NCI-H1092 treated with DMSO at 0.1 percent for 48 hours (cell line): ENCODE data around the gene ABHD10.

Experiments
- DNase-seq: peaks from one replicate; lab custom pipeline; 2025; lab: John Stamatoyannopoulos, UW

The ABHD10 gene

GRCh38 chr3:111978583-111979433 is at the start of gene ABHD10:
Gene ABHD10 (plus strand): TSS chr3:111979026. CDS start chr3:111979062, 36 bp downstream.
- DNase-seq: peak; percentile 95

DNA sequence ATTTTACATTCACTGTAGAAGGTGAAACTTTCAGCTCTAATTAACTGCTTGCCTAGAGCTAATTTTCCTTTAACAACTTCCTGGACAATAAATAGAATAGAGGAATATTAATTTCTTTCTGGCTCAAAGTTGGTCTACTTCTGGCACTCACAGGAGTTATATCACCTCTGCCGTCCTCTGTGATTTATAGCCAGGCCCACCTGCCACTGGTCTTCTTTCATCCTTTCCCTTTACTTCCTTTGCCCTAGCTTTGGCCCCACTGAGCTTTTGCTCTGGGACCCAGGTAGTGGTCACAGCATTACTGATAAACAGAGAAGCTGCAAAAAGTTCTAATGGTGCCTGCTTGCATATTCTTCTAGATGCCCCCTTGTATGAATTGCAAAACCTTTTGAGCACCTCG is 49.3 kb upstream of the ABHD10 start:
- no peak for DNase-seq

DNA sequence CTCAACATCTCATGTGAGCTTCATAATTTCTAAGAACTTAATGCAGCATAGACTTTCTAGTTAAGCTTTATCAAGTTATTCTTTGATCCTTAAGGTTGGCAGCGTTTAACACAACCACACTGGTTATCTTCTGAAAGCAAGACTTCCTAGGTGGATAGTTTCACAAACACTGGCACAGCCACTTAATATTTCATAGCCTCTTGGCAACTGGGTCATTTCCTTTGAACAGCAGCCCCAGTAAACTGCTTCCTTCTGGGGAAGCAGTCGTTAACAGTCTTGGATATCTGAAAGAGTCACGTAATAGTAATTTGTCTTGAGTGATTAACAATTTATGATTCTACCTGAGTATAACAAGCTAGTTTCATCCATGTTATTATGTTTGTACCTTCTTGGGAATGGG is 45.9 kb upstream of the ABHD10 start:
- DNase-seq: no peak

DNA sequence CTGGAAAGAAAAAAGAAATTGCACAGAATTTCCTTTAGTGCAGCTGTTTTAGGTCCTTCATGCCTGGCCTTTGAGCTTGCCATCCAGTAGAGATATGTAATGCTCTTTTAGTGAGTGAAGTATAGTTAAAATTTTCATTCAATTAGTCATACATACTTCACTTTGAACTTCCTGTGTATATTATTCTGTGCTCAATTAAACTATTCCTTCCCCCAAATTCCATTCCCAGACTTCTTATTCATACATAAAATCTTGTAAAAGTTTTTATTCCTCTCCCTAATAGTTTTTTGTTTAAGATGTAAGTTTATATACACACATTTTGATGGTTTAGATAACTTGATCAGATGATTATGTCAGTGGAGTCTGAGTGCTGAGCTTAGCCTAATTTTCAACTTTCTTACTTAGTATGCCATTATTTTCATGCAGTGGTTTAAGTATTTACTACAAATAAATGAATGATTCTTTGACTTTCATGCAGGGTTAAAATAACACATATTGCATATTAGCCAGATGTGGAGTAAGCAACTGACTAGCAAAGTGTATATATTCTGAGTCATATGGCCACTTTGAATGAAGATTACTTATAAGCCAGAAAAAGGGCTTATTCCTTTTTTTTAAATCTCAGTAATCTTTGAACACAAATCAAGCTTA is 42.5 kb upstream of the ABHD10 start:
- DNase-seq: no peak

DNA sequence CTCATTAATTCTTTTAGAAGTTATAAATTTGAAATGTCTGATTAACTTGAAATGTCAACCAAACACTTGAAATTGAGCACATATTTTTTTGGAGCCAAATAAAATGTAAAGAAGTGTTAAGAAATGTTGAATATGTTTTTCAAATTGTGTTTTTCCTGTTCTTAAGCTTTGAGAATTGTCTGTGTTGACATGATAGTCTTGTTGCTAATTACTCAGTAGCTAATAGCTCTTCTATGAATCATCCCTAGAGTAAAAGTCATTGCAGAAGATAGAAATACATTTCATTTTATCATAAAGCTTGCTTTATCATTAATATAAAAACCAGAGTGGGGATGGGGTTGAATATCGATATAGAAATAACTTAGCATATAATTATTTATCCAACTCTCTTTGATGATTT is 41.9 kb upstream of the ABHD10 start:
- no peak for DNase-seq

DNA sequence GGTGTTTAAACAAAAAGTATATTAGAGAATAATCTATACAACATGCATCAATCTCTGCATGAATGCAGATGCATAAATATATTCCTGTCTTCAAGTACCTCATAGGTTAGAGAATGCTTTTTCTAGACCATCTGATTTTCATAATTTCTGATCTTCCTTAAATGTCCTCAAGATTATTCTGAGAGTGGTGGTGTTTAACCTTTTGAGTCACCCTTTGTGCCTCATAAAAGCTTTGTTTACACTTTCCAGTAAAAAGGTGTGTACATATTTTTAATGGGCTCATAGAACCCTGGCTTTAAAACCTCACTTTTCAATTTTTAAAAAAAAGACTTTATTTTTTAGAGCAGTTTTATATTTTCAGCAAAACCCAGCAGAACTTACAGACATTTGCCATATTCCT is 41.0 kb upstream of the ABHD10 start:
- no peak for DNase-seq

- no peak for DNase-seq
Observed at GRCh38 chr3:111939873-111940272, 39.0 kb upstream of the ABHD10 start.

DNA sequence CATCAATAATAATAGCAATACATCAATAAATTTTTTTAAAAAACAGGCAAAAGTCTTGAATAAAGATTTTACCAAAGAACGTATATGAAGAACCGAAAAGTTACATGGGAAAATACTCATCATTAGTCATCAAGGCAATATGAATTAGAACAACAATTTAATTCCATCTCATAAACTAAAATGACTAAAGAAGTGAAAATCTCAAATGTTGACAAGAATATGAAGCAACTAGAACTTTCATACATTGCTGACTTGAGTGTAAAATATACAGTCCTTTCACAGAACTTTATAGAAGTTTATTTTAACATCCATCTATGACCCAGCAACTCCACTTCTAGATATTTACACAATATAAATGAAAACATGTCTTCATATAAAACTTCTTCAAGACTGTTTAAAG is 35.3 kb upstream of the ABHD10 start:
- no peak for DNase-seq

DNA sequence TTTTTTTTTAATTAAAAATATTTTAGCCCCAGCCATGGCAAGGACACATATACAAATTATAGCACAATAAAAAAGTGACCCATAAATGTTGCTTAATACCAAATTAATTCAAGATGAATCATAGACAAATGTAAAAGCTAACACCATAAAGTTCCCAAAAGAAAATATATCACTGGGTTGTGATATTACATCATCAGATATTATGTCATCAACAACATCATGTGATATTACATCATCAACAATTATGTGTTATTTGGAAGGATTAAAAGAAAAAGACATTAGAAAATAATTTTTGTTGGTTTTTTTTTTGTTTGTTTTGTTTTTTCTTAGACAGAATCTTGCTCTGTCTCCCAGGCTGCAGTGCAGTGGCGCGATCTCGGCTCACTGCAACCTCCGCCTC is 34.5 kb upstream of the ABHD10 start:
- no peak for DNase-seq

GRCh38 chr3:111947231-111947630 is 31.6 kb upstream of the ABHD10 start:
- DNase-seq: no peak

- no peak for DNase-seq
Observed at GRCh38 chr3:111948786-111949185, 30.0 kb upstream of the ABHD10 start.

GRCh38 chr3:111949712-111950111 is 29.1 kb upstream of the ABHD10 start:
- DNase-seq: no peak

DNA sequence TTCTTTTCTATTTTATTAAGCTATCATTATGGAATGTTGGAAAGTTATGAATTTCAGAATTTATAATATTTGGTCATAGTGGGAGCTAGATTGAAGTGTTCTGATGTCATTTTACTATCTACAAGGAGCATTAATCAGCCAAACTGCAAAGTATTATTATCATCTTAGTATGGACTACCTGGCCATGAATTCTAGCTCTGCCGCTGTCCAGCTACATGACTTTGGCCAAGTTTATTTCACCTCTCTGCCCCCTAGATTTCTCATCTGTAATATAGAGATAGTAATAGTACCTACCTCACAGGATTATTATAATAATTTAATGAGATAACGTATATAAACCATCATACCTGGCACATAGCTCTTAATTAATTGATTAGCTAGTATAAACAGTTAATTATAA is 27.8 kb upstream of the ABHD10 start:
- no peak for DNase-seq

GRCh38 chr3:111952086-111952485 is 26.7 kb upstream of the ABHD10 start:
- no peak for DNase-seq

DNA sequence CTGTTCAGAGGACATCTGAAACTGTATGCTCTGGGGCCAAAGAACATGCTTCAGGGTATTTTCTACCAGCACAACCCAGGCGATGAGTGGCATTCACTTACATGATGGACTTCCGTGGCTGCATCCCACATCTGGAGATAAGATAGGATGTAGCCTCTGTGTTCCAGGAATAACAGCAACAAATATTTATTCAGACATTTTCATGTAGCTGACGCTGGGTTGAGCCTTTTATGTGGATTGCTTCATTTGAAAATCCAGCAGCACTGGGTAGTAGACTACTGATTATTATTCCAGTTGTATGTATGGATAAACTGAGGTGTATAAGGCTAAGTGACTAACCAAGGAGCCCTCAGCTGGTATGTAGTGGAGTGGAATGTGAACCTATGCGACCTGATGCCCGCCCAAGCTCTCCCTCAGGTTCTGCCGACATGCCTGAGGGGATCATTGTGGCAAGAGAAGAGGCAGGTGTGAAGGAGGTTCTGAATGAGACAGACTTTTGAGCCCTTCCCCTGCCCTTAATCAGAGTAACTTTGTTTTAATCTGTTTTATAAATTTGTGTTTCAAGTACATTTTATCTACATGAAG is 25.9 kb upstream of the ABHD10 start:
- no peak for DNase-seq

DNA sequence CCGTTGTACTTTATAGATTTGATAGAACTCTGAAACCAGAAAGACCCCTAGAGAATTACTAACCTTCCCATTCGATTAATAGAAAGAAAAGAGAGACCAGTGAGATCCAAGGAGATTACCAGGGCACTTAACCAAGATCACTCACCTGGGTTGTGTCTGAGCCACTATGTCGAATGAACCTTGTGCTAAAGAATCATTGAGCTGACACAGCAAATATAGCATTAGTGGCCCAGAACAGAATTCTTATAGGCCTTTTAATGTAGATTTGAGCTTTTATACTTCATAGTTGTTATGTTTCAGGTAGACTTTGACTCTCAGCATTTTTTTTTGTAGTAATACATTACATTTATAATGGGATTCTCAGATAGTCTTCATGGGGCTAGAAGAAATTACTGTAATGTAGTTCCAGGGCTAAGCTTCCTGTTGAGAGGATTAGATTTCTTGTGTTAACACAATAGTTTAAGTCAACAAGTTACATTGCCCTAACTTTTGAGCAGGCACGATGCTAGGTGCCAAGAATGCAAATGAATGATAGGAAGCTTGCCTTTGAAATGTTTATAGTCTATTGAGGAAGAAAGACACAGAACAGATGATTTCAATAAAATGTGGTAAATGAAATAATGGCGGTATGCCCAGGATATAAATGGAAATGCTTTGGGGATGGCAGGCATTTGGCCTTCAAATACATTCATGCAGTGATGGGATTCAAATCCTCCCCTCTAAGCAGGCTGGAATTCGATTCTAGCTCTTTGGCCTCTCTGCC is 24.4 kb upstream of the ABHD10 start:
- DNase-seq: no peak

GRCh38 chr3:111955876-111956275 is 22.9 kb upstream of the ABHD10 start:
- no peak for DNase-seq

DNA sequence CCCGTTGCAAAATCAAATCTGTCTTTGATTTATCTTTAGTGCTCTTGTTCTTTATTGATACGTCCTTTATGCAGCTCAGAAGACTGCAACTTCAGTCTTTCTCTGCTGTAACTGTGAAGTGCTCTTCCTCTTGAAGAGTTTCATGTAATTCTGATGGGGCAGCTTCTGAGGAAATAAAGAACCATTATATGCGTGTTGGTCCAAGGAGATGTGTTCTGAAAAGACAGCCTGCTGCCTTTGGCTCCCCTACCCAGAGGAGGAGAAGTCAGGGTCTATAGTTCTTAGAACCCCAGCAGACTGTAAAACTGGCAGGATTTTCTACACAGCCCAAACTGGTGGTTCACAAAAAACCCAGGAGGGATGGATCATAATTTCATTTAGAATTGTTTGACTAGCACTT is 22.4 kb upstream of the ABHD10 start:
- no peak for DNase-seq

GRCh38 chr3:111956995-111957734 is 21.7 kb upstream of the ABHD10 start:
- DNase-seq: no peak

- no peak for DNase-seq
Observed at GRCh38 chr3:111961461-111962164, 17.2 kb upstream of the ABHD10 start.

- DNase-seq: no peak
Observed at GRCh38 chr3:111963424-111963823, 15.4 kb upstream of the ABHD10 start.
